PFSK-1 (cell line): ENCODE results near the gene ENOX2.

Source experiments
- FOXP2 ChIP-seq: optimal IDR thresholded peaks from 2 replicates; pipeline ENCODE3; 2011; ENCODE audit warnings: borderline replicate concordance, control low read depth, inconsistent platforms; ENCODE audit not compliant: insufficient read depth; ENCODE audit errors: extremely low read length, extremely low read depth
- POLR2AphosphoS5 ChIP-seq: IDR thresholded peaks from 2 replicates; pipeline ENCODE4 v1.6.1; 2012; ENCODE audit warnings: low read depth, mild to moderate bottlenecking, control low read depth, low read length, moderate library complexity
- REST ChIP-seq, 2 experiments: IDR thresholded peaks; 2 replicates each; pipeline versions ENCODE4 v1.6.1 to v1.8.0; 2011 to 2012; ENCODE audit warnings: low read depth in 2 of 2, low read length in 2 of 2, control low read depth in 1 of 2, inconsistent platforms in 1 of 2, mild to moderate bottlenecking in 1 of 2, moderate library complexity in 1 of 2; ENCODE audit not compliant: insufficient read depth in 1 of 2
- SIN3A ChIP-seq: IDR thresholded peaks from 2 replicates; pipeline ENCODE4 v1.6.1; 2012; ENCODE audit warnings: mild to moderate bottlenecking, low read length, moderate library complexity, borderline replicate concordance; ENCODE audit not compliant: insufficient read depth
- TAF1 ChIP-seq: IDR thresholded peaks from 2 replicates; pipeline ENCODE4 v1.6.1; 2012; ENCODE audit warnings: low read length, control low read depth, borderline replicate concordance; ENCODE audit not compliant: insufficient read depth

Gene ENOX2

GRCh38 chrX:130637591-130637990, 265.4 kb downstream of the ENOX2 start:
- TF ChIP-seq SIN3A: no peak
- TF ChIP-seq FOXP2: no peak
- TF ChIP-seq REST (IDR thresholded peaks at IDR 0.05; ENCODE audit: insufficient read depth in 1 of 2, low read depth in 2 of 2, low read length in 2 of 2): no peak
- TF ChIP-seq POLR2AphosphoS5: no peak
- TF ChIP-seq TAF1: no peak

GRCh38 chrX:130636277-130636676, 266.7 kb downstream of the ENOX2 start:
- TF ChIP-seq TAF1 (no peak), REST (IDR thresholded peaks at IDR 0.05; ENCODE audit: insufficient read depth in 1 of 2, low read depth in 2 of 2, low read length in 2 of 2) (no peak), SIN3A (no peak), POLR2AphosphoS5 (no peak), FOXP2 (no peak)

GRCh38 chrX:130631011-130631410, 272.0 kb downstream of the ENOX2 start:
- TF ChIP-seq REST (IDR thresholded peaks at IDR 0.05; ENCODE audit: insufficient read depth in 1 of 2, low read depth in 2 of 2, low read length in 2 of 2) (no peak), TAF1 (no peak), POLR2AphosphoS5 (no peak), FOXP2 (no peak), SIN3A (no peak)

- TF ChIP-seq FOXP2 (no peak), POLR2AphosphoS5 (no peak), REST (IDR thresholded peaks at IDR 0.05; ENCODE audit: insufficient read depth in 1 of 2, low read depth in 2 of 2, low read length in 2 of 2) (no peak), TAF1 (no peak), SIN3A (no peak)
Measured at GRCh38 chrX:130628516-130628915, 274.5 kb downstream of the ENOX2 start.

- TF ChIP-seq REST (IDR thresholded peaks at IDR 0.05; ENCODE audit: insufficient read depth in 1 of 2, low read depth in 2 of 2, low read length in 2 of 2) (no peak), SIN3A (no peak), POLR2AphosphoS5 (no peak), FOXP2 (no peak), TAF1 (no peak)
Measured at GRCh38 chrX:130626521-130626920, 276.5 kb downstream of the ENOX2 start.
